ENCODE results near the gene ACTN4.
"Not testable (repeated sequence)": the region's sequence is repeated elsewhere in the genome, so short reads cannot be mapped to it uniquely, and the experiment has no call there.

Gene ACTN4

DNA sequence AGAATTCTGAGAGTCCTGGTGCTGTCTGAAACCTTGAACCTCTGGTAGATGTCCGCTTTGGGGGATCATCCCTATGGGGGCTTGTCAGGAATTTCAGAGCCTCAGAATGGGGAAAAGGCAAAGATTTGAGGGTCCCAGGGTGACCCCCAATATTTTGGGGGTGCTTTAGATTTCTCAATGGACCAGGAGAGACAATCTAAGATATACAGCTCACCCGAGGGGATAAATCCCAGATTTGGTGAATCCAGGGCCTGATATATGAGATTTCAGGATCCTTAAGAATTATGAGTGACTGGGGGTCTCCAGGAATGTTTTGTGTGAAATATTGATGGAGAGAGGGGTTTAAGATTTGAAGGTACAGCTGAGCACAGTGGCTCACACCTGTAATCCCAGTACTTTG lies 93.5 kb downstream of the ACTN4 start:
- no peak for DNase-seq (ENCODE audit: low read depth, low spot score)
- Histone ChIP-seq H3K9me3 (ENCODE audit: control insufficient read depth, insufficient read depth, low read length) (no peaks in the 10 kb centered on the region), H3K27me3 (ENCODE audit: control insufficient read depth, insufficient read depth, low read length) (no peaks in the 10 kb centered on the region; the same call in 1 of the 2 replicates), H3K4me1 (ENCODE audit: control insufficient read depth, insufficient read depth, low read length) (no peaks in the 10 kb centered on the region), H3K4me3 (ENCODE audit: low read length) (no peak overlapping the region), H3K27ac (ENCODE audit: low read length) (no peak overlapping the region), H3K36me3 (ENCODE audit: control insufficient read depth, insufficient read depth, low read length) (no peaks in the 10 kb centered on the region)
- no CpG with 5 or more reads among the region's 2 CpGs for WGBS (ENCODE audit: insufficient coverage, insufficient read length)

DNA sequence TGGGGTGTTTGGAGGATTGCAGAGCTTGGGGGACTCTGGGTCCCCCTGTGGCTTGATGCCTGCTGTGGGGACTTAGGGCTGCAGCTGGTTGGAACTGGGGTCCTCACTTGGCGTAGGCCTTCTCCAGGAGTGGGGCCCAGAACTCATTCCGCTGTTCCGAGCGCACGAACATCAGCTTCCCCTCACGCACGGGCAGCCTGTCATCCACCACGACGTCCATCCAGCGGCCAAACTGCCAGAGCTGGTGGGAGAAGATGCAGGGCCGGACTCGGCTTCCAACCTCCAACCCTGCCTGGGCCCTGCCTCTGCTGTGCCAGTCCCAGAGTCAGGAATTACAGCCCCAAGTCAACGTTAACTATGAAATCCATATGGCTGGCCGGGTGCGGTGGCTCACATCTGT lies 94.2 kb downstream of the ACTN4 start:
- Histone ChIP-seq H3K36me3 (ENCODE audit: control insufficient read depth, insufficient read depth, low read length) (no peaks in the 10 kb centered on the region), H3K27me3 (ENCODE audit: control insufficient read depth, insufficient read depth, low read length) (no peaks in the 10 kb centered on the region; the same call in 1 of the 2 replicates), H3K27ac (ENCODE audit: low read length) (no peak overlapping the region), H3K9me3 (ENCODE audit: control insufficient read depth, insufficient read depth, low read length) (no peaks in the 10 kb centered on the region), H3K4me3 (ENCODE audit: low read length) (no peak overlapping the region), H3K4me1 (ENCODE audit: control insufficient read depth, insufficient read depth, low read length) (no peaks in the 10 kb centered on the region)
- DNase-seq (ENCODE audit: low read depth, low spot score), result no peak
- whole genome bisulfite sequencing (ENCODE audit: insufficient coverage, insufficient read length), result no CpG with 5 or more reads among the region's 15 CpGs

DNA sequence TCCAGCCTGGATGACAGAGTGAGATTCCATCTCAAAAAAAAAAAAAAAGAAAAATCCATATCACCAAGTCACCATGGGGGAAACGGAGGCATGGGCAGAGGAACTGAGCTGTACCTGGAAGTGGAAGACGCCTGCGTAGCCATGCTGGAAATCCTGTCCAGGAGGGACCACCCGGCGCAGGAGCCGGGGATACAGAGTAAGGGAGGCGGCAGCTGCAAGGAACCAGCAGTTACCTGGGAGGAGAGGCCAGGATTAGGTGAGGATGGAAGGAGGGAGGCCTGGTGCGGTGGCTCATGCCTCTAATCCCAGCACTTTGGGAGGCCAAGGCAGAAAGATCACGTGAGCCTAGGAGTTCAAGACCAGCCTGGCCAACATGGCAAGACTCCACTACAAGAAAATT lies 94.8 kb downstream of the ACTN4 start:
- no peak overlapping the region for H3K4me3 ChIP-seq (ENCODE audit: low read length)
- DNase-seq (ENCODE audit: low read depth, low spot score), result no peak
- H3K27ac ChIP-seq (ENCODE audit: low read length), result no peak overlapping the region
- no CpG with 5 or more reads among the region's 9 CpGs for WGBS (ENCODE audit: insufficient coverage, insufficient read length)
- no peaks in the 10 kb centered on the region; the same call in 1 of the 2 replicates for H3K27me3 ChIP-seq (ENCODE audit: control insufficient read depth, insufficient read depth, low read length)
- H3K4me1 ChIP-seq (ENCODE audit: control insufficient read depth, insufficient read depth, low read length), result no peaks in the 10 kb centered on the region
- no peaks in the 10 kb centered on the region for H3K9me3 ChIP-seq (ENCODE audit: control insufficient read depth, insufficient read depth, low read length)
- no peaks in the 10 kb centered on the region for H3K36me3 ChIP-seq (ENCODE audit: control insufficient read depth, insufficient read depth, low read length)

- no peak overlapping the region for H3K4me3 ChIP-seq (ENCODE audit: low read length)
- no peak overlapping the region for H3K27ac ChIP-seq (ENCODE audit: low read length)
- no peaks in the 10 kb centered on the region for H3K4me1 ChIP-seq (ENCODE audit: control insufficient read depth, insufficient read depth, low read length)
- no peak for DNase-seq (ENCODE audit: low read depth, low spot score)
- no CpG with 5 or more reads among the region's 6 CpGs for WGBS (ENCODE audit: insufficient coverage, insufficient read length)
- H3K9me3 ChIP-seq (ENCODE audit: control insufficient read depth, insufficient read depth, low read length), result no peaks in the 10 kb centered on the region
- no peaks in the 10 kb centered on the region for H3K27me3 ChIP-seq (ENCODE audit: control insufficient read depth, insufficient read depth, low read length)
- no peaks in the 10 kb centered on the region for H3K36me3 ChIP-seq (ENCODE audit: control insufficient read depth, insufficient read depth, low read length)
Measured at GRCh38 chr19:38742906-38743305, 95.5 kb downstream of the ACTN4 start.

GRCh38 chr19:38743394-38744297 lies 96.2 kb downstream of the ACTN4 start:
- no peaks in the 10 kb centered on the region for H3K9me3 ChIP-seq (ENCODE audit: control insufficient read depth, insufficient read depth, low read length)
- H3K27ac ChIP-seq (ENCODE audit: low read length), result no peak overlapping the region
- no peak overlapping the region for H3K4me3 ChIP-seq (ENCODE audit: low read length)
- no peaks in the 10 kb centered on the region for H3K4me1 ChIP-seq (ENCODE audit: control insufficient read depth, insufficient read depth, low read length)
- H3K36me3 ChIP-seq (ENCODE audit: control insufficient read depth, insufficient read depth, low read length), result no peaks in the 10 kb centered on the region
- no CpG with 5 or more reads among the region's 20 CpGs for WGBS (ENCODE audit: insufficient coverage, insufficient read length)
- DNase-seq (ENCODE audit: low read depth, low spot score), result no peak
- H3K27me3 ChIP-seq (ENCODE audit: control insufficient read depth, insufficient read depth, low read length), result no peaks in the 10 kb centered on the region

- Histone ChIP-seq H3K36me3 (ENCODE audit: control insufficient read depth, insufficient read depth, low read length) (no peaks in the 10 kb centered on the region), H3K4me1 (ENCODE audit: control insufficient read depth, insufficient read depth, low read length) (no peaks in the 10 kb centered on the region), H3K27me3 (ENCODE audit: control insufficient read depth, insufficient read depth, low read length) (no peaks in the 10 kb centered on the region), H3K27ac (ENCODE audit: low read length) (no peak within 1 kb of the TSS), H3K4me3 (ENCODE audit: low read length) (no peak within 1 kb of the TSS), H3K9me3 (ENCODE audit: control insufficient read depth, insufficient read depth, low read length) (no peaks in the 10 kb centered on the region)
- DNase-seq (ENCODE audit: low read depth, low spot score), result no peak
- WGBS (ENCODE audit: insufficient coverage, insufficient read length), result no CpG with 5 or more reads among the region's 10 CpGs
Measured at GRCh38 chr19:38744298-38744681, 96.8 kb downstream of the ACTN4 start, which contains the start of gene CAPN12. Gene CAPN12 (minus strand): TSS chr19:38744474. CDS start chr19:38744165, 309 bp downstream.

- no peaks in the 10 kb centered on the region for H3K4me1 ChIP-seq (ENCODE audit: control insufficient read depth, insufficient read depth, low read length)
- no peak for DNase-seq (ENCODE audit: low read depth, low spot score)
- H3K27me3 ChIP-seq (ENCODE audit: control insufficient read depth, insufficient read depth, low read length), result no peaks in the 10 kb centered on the region
- no CpG with 5 or more reads among the region's 6 CpGs for WGBS (ENCODE audit: insufficient coverage, insufficient read length)
- H3K27ac ChIP-seq (ENCODE audit: low read length), result no peak overlapping the region
- H3K36me3 ChIP-seq (ENCODE audit: control insufficient read depth, insufficient read depth, low read length), result no peaks in the 10 kb centered on the region
- H3K4me3 ChIP-seq (ENCODE audit: low read length), result no peak overlapping the region
- H3K9me3 ChIP-seq (ENCODE audit: control insufficient read depth, insufficient read depth, low read length), result no peaks in the 10 kb centered on the region
Measured at GRCh38 chr19:38744874-38745273, 97.4 kb downstream of the ACTN4 start.

DNA sequence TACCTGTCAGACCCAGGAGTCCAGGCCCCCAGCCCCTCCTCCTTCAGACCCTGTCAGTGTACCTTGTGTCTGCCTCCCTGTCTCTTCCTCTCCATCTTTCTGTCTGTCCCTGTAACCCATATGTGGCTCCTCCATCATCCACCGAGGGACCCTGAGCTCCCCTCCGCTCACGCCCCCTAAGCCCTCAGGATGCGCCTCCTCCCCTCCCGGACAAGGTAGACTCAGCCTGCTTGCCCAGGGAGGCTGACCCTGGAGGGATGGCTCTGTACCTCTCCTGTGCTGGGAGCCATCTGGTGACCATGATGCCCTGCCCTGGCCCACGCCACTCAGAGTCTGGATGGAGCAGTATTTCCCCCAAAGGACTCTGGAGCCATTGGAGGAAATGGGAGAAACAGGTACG lies 97.9 kb downstream of the ACTN4 start:
- no peaks in the 10 kb centered on the region for H3K9me3 ChIP-seq (ENCODE audit: control insufficient read depth, insufficient read depth, low read length)
- no CpG with 5 or more reads among the region's 7 CpGs for WGBS (ENCODE audit: insufficient coverage, insufficient read length)
- H3K36me3 ChIP-seq (ENCODE audit: control insufficient read depth, insufficient read depth, low read length), result no peaks in the 10 kb centered on the region
- H3K27ac ChIP-seq (ENCODE audit: low read length), result no peak overlapping the region
- no peaks in the 10 kb centered on the region for H3K4me1 ChIP-seq (ENCODE audit: control insufficient read depth, insufficient read depth, low read length)
- DNase-seq (ENCODE audit: low read depth, low spot score), result no peak
- H3K27me3 ChIP-seq (ENCODE audit: control insufficient read depth, insufficient read depth, low read length), result no peaks in the 10 kb centered on the region
- no peak overlapping the region for H3K4me3 ChIP-seq (ENCODE audit: low read length)

DNA sequence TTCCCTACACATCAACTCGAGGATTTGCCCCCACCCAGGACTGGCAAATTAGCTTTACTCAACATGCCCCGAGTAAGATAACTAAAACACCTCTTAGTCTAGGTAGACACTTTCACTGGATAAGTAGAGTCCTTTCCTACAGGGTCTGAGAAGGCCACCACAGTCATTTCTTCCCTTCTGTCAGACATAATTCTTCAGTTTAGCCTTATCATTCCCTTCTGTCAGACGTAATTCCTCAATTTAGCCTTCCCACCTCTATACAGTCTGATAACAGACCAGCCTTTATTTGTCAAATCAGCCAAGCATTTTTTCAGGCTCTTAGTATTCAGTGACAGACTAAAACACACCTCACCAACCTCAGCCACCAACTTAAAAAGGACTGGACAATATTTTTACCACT lies 106.3 kb downstream of the ACTN4 start:
- not testable (repeated sequence) for H3K36me3 ChIP-seq (ENCODE audit: control insufficient read depth, insufficient read depth, low read length)

GRCh38 chr19:38754196-38754595 lies 106.7 kb downstream of the ACTN4 start:
- H3K9me3 ChIP-seq (ENCODE audit: control insufficient read depth, insufficient read depth, low read length); H3K27ac ChIP-seq (ENCODE audit: low read length); H3K36me3 ChIP-seq (ENCODE audit: control insufficient read depth, insufficient read depth, low read length); H3K27me3 ChIP-seq (ENCODE audit: control insufficient read depth, insufficient read depth, low read length); DNase-seq (ENCODE audit: low read depth, low spot score); H3K4me1 ChIP-seq (ENCODE audit: control insufficient read depth, insufficient read depth, low read length); H3K4me3 ChIP-seq (ENCODE audit: low read length): not testable (repeated sequence)
- no CpG with 5 or more reads among the region's 2 CpGs for WGBS (ENCODE audit: insufficient coverage, insufficient read length)

More for the DNA sequence above, 106.3 kb downstream of the ACTN4 start:
- H3K27ac ChIP-seq (ENCODE audit: low read length); H3K4me3 ChIP-seq (ENCODE audit: low read length); H3K4me1 ChIP-seq (ENCODE audit: control insufficient read depth, insufficient read depth, low read length); DNase-seq (ENCODE audit: low read depth, low spot score); H3K9me3 ChIP-seq (ENCODE audit: control insufficient read depth, insufficient read depth, low read length); H3K27me3 ChIP-seq (ENCODE audit: control insufficient read depth, insufficient read depth, low read length): not testable (repeated sequence)
- WGBS (ENCODE audit: insufficient coverage, insufficient read length), result no CpG with 5 or more reads among the region's 3 CpGs

DNA sequence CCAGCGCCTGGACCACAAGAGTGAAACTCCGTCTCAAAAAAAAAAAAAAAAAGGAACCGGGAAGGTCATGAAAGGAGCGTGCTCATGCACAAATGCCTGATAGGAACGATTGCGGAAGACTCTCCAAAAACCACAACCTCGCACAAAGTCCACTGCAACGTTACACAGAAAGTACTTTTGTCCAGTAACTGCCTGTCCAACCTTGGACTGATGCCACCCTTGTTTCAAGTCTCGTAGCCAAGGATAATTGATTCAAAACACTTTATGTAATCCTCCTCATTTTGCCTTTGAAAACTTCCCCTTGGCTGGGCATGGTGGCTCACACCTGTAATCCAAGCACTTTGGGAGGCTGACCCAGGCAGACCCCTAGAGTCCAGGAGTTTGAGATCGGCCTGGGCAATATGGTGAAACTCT lies 112.1 kb downstream of the ACTN4 start:
- H3K4me3 ChIP-seq (ENCODE audit: low read length), result no peak overlapping the region
- DNase-seq (ENCODE audit: low read depth, low spot score), result no peak
- no peaks in the 10 kb centered on the region for H3K27me3 ChIP-seq (ENCODE audit: control insufficient read depth, insufficient read depth, low read length)
- H3K36me3 ChIP-seq (ENCODE audit: control insufficient read depth, insufficient read depth, low read length), result no peaks in the 10 kb centered on the region
- no CpG with 5 or more reads among the region's 10 CpGs for WGBS (ENCODE audit: insufficient coverage, insufficient read length)
- no peak overlapping the region for H3K27ac ChIP-seq (ENCODE audit: low read length)
- H3K9me3 ChIP-seq (ENCODE audit: control insufficient read depth, insufficient read depth, low read length), result no peaks in the 10 kb centered on the region
- H3K4me1 ChIP-seq (ENCODE audit: control insufficient read depth, insufficient read depth, low read length), result no peaks in the 10 kb centered on the region
